ENCODE data around the gene SH2D3A. TPM values are rescaled to one million over a fixed set of nuclear protein-coding genes. Genes with fewer than 3 reads are reported as not detected.

Gene SH2D3A
- total and polyA plus RNA-seq, 2 of the 8 experiments (the other 6 are each of a cell fraction or from before 2014, with no cell fraction given) = 14.5 to 22.1 TPM

DNA sequence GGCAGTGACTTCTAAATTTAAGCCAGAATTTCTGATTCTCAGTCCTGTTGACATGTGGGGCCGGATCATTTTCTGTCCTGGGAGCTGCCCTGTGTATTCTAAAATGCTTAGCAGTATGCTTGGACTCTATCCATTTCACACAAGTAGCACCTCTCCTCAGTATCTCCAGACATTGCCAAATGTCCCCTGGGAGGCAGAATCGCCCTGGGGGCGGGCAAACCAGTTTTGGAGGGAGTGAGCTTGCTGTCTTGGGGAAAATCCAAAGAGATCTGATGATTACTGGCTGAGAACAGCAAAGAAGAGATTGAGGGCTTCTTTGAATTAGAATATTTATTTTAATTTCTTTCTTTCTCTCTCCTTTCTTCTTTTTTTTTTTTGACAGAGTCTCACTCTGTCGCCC lies 21.7 kb upstream of the SH2D3A start:
- POLR2A ChIA-PET (ENCODE audit: partially characterized antibody) = no interaction called here
- 81% methylated on average over 3 of the region's 4 CpGs; no CpG with 5 or more reads in 1 of the 2 experiments for WGBS, 2 experiments (ENCODE audit: extremely low coverage in 1 of 2, insufficient coverage in 1 of 2, insufficient read length in 1 of 2, insufficient replicate concordance in 2 of 2, low coverage in 1 of 2, low lambda C conversion rate in 2 of 2, missing lambda C conversion rate in 1 of 2)
- no peaks in the 10 kb centered on the region for H3K27me3 ChIP-seq (replicated peaks in 1 of 4; ENCODE audit: control insufficient read depth in 3 of 4, extremely low read depth in 1 of 4, insufficient read depth in 3 of 4, low read length in 3 of 4)
- no peak for TF ChIP-seq SUZ12 (IDR thresholded peaks at IDR 0.05; ENCODE audit: low read length)
- no peak for TF ChIP-seq YY1 (IDR thresholded peaks at IDR 0.05; ENCODE audit: low read depth, low read length)
- no peak for TF ChIP-seq SIX5 (IDR thresholded peaks at IDR 0.05; ENCODE audit: low read depth, low read length)
- no peak for TF ChIP-seq CTBP2 (IDR thresholded peaks at IDR 0.05; ENCODE audit: borderline replicate concordance, insufficient read depth, insufficient read length, low read length)
- no peak for TF ChIP-seq GABPA (IDR thresholded peaks at IDR 0.05; ENCODE audit: borderline replicate concordance, insufficient read depth, low read length)
- TF ChIP-seq CEBPB (IDR thresholded peaks at IDR 0.05; ENCODE audit: low read depth, low read length) = no peak
- TF ChIP-seq RFX5 (IDR thresholded peaks at IDR 0.05; ENCODE audit: borderline replicate concordance, low read depth, low read length) = no peak

More for the DNA sequence above, 21.7 kb upstream of the SH2D3A start:
- Histone ChIP-seq H3K79me2 (ENCODE audit: control insufficient read depth in 1 of 2, insufficient read depth in 2 of 2, low read length in 2 of 2) (no peaks in the 10 kb centered on the region), H4K8ac (ENCODE audit: extremely low read depth, insufficient read depth, low read length) (no peak overlapping the region), H3K14ac (ENCODE audit: insufficient read length) (no peak overlapping the region), H3K9me3 (ENCODE audit: insufficient read depth in 2 of 2, low read depth in 1 of 2, low read length in 1 of 2) (peaks cover 29 to 49% of the 10 kb centered on the region in 2 experiments), H4K91ac (replicated peaks; ENCODE audit: insufficient read length, low read length) (no peak overlapping the region), H2BK15ac (ENCODE audit: low read length) (no peak overlapping the region), H4K20me1 (replicated peaks in 1 of 2; ENCODE audit: control insufficient read depth in 1 of 2, insufficient read depth in 2 of 2, low read length in 2 of 2) (no peaks in the 10 kb centered on the region), H3K23ac (ENCODE audit: insufficient read length) (no peak overlapping the region), H2BK12ac (ENCODE audit: low read depth, low read length) (no peak overlapping the region), H2AK5ac (ENCODE audit: low read depth, low read length) (no peak overlapping the region), H3K23me2 (ENCODE audit: low read depth, low read length) (no peaks in the 10 kb centered on the region), H3K56ac (replicated peaks; ENCODE audit: insufficient read length, low read depth, low read length) (no peak overlapping the region), H3K18ac (ENCODE audit: extremely low read depth, low read length) (no peak overlapping the region), H2BK20ac (ENCODE audit: low read length) (no peak overlapping the region), H3K36me3 (ENCODE audit: control insufficient read depth in 2 of 4, insufficient read depth in 4 of 4, low read length in 3 of 4) (no peaks in the 10 kb centered on the region), H3K4me1 (replicated peaks in 1 of 4; ENCODE audit: control insufficient read depth in 3 of 4, insufficient read depth in 4 of 4, low read length in 3 of 4) (no peaks in the 10 kb centered on the region), H2BK120ac (replicated peaks; ENCODE audit: low read depth, low read length) (no peak overlapping the region), H3K4me3 (ENCODE audit: extremely low read depth in 1 of 4, insufficient read depth in 2 of 4, low read depth in 3 of 4, low read length in 4 of 4) (no peak overlapping the region), H3K79me1 (ENCODE audit: low read depth, low read length) (no peaks in the 10 kb centered on the region), H3K9ac (replicated peaks in 1 of 4; ENCODE audit: extremely low read depth in 1 of 4, low read depth in 3 of 4, low read length in 3 of 4) (no peak overlapping the region), H3K4me2 (ENCODE audit: insufficient read depth in 1 of 2, low read depth in 2 of 2, low read length in 2 of 2) (no peak overlapping the region), H2BK5ac (ENCODE audit: low read depth, low read length) (no peak overlapping the region), H3K4ac (replicated peaks; ENCODE audit: insufficient read length, low read depth, low read length) (no peak overlapping the region), H2AFZ (ENCODE audit: low read length) (no peak overlapping the region), H4K5ac (ENCODE audit: insufficient read length, low read depth, low read length) (no peak overlapping the region), H3K27ac (ENCODE audit: low read depth, low read length) (no peak overlapping the region)
- DNase-seq (ENCODE audit: low read depth in 1 of 2, low spot score in 2 of 2) = no peak
- no peak for FAIRE-seq
- CTCF ChIA-PET (ENCODE audit: partially characterized antibody) = interaction anchor here (0.6 kb wide), 1 partner anchor 27 kb away, joined by 4 read pairs; no protein-coding TSS in a partner anchor

Data from H1 (cell line).